RWPE1 (cell line): ENCODE results near the gene TOX4.
A peak's percentile ranks its signal among the peaks of the same experiment; 100 is the strongest.

Experiments
- CTCF ChIA-PET: fragments of 350-600 bp; sonication (Branson Sonifier 250); formaldehyde crosslinking; extraction: SDS; loops from one replicate; lab custom pipeline; 2021; lab: Yijun Ruan, JAX
- POLR2A ChIA-PET: fragments of 400-600 bp; formaldehyde crosslinking; extraction: SDS; loops from one replicate; lab custom pipeline; 2020; ENCODE audit warnings: antibody characterized with exemption; ENCODE audit not compliant: low non-redundant PET; lab: Yijun Ruan, JAX
- DNase-seq: peaks from one replicate; pipeline ENCODE4 v3.0.0; 2012; ENCODE audit warnings: low spot score
- H3K27ac ChIP-seq: fragments of 450-650 bp; 2 replicates; pipeline ENCODE4 v1.5.1; 2017
- CTCF ChIP-seq: fragments of 450-650 bp; conservative IDR thresholded peaks from 2 replicates; pipeline ENCODE4 v1.5.1; 2017; ENCODE audit warnings: low read depth, mild to moderate bottlenecking

The TOX4 gene

DNA sequence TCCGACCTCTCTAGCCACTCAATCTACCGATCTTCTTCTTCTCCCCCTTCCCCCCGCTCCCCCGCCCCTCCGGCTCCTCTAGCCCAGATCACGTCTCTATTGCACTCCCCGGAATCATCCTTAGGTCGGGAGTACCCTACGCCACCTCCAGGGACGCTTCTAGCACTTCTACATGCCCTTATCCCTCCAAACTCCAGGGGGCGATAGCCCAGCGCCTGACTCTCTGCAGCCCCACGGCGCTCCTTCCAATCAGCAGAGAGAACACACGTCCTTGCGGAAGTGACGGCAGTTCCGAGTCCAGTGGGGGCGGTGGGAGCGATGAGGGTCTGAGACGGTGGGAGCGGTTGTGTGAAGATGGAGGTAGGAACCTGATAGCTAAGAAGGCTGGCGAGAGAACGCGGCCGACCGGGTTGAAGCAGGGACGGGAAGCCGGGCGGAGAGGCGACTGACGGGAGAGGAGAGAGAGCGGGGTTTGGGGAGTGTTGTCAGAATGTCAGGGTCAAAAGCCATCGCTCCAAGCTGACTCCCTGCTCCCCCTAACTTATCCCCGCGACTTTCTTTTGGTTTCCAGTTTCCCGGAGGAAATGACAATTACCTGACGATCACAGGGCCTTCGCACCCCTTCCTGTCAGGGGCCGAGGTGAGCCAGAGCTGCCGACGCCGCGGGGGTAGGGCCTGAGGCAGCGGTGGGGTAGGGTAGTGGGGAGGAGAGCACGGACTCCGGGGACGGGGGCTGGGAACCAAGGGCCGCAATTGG lies at the start of gene TOX4, which contains the start of gene RAB2B:
TSS of gene TOX4 (plus strand) at position 271 of the 757 bp plus-strand sequence. CDS start at position 355, 84 bp downstream.
TSS of gene RAB2B (minus strand) at position 35 of the 757 bp plus-strand sequence. CDS start 87 bp downstream, outside the sequence.
- TF ChIP-seq CTCF = peak; percentile 95
- peak; percentile 96 for DNase-seq
- H3K27ac ChIP-seq = peak within 1 kb of the TSS; percentile 86
- CTCF ChIA-PET = interaction anchor here (0.7 to 1.3 kb wide), 8 partner anchors 10 to 1301 kb away, joined by 3 to 4 read pairs (median 4); no protein-coding TSS in a partner anchor
- POLR2A ChIA-PET = interaction anchor here (0.5 to 0.6 kb wide), 2 partner anchors 61 to 79 kb away, joined by 3 to 4 read pairs; no protein-coding TSS in a partner anchor

GRCh38 chr14:21428930-21429329 lies 48.1 kb upstream of the TOX4 start:
- no peak for DNase-seq
- no peak overlapping the region for H3K27ac ChIP-seq
- TF ChIP-seq CTCF = no peak
- POLR2A ChIA-PET = no interaction called here
- CTCF ChIA-PET = no interaction called here

DNA sequence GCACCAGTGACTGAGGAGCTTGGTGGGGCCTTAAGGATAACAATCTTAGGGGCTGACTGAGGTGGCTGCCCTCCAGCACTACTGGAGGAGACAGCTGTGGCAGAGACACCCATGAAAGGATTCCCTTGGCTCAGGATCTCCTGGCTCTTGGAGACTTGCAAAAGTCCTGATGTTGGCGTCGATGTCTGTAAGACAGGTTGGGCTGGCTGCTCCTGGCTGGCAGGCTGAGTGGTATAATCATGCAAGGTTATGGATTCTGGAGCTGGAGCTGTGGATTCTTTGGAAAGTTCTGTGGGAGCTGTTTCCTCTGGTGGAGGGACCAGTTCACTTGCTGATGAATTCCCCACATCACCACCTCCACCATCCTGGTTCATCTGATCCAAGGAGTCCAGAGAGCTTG lies 45.9 kb upstream of the TOX4 start:
- POLR2A ChIA-PET = interaction anchor here (0.6 kb wide), 1 partner anchor 456 kb away, joined by 3 read pairs; no protein-coding TSS in a partner anchor
- no peak for TF ChIP-seq CTCF
- DNase-seq = no peak
- H3K27ac ChIP-seq = no peak overlapping the region
- CTCF ChIA-PET = no interaction called here

DNA sequence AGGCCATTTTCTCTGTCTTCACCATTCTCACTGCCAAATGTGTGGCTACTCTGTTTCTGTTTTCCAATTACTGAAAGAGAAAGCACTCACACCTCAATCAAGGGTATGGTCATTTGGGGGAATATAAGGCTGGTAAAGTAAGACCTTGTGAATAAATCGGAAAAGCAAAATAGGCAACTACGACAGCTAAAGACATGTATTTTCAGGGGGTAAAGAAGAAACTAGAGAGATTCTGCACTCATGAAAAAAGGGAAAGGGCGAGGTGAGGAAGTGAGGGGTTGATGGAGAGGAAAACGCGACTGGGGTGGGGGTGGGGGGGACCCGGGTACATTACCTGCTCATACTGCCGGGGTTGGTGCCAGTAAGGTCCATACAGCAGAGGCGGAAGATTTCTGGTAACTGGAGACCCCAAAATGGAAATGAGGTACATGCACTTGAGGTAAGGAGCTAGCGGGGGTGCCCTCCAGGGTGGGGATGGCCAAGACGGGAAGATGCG lies 40.4 kb upstream of the TOX4 start:
- peak; percentile 3 for DNase-seq
- CTCF ChIA-PET = interaction anchor here (0.6 kb wide), 2 partner anchors 19 to 73 kb away, joined by 3 to 4 read pairs; no protein-coding TSS in a partner anchor
- peak overlapping the region; percentile 93 for H3K27ac ChIP-seq
- TF ChIP-seq CTCF = no peak
- POLR2A ChIA-PET = interaction anchor here (0.5 to 2.0 kb wide), 2 partner anchors 20 to 22 kb away, joined by 4 to 9 read pairs; partner anchors contain the start of gene CHD8

GRCh38 chr14:21437063-21437901 lies 39.7 kb upstream of the TOX4 start:
- peak; percentile 97 for DNase-seq
- ChIA-PET POLR2A (interaction anchor here (0.5 to 2.0 kb wide), 2 partner anchors 19 to 21 kb away, joined by 4 to 9 read pairs; partner anchors contain the start of gene CHD8), CTCF (interaction anchor here (0.6 kb wide), 2 partner anchors 18 to 72 kb away, joined by 3 to 4 read pairs; no protein-coding TSS in a partner anchor)
- no peak for TF ChIP-seq CTCF
- H3K27ac ChIP-seq = peak overlapping the region; percentile 93
